Suprapubic skin (tissue), 4 donors: ENCODE results near the gene GDF2.

Experiments used
- CTCF ChIP-seq, 2 donors: fragments of 200-600 bp in 1 of 2; fragments of 450-650 bp in 1 of 2; sonication (generic) in 1 of 2; IDR thresholded peaks; one replicate each; pipeline ENCODE4 v1.5.1; 2016 to 2019; ENCODE audit warnings: antibody characterized with exemption in 2 of 2, mild to moderate bottlenecking in 1 of 2, moderate library complexity in 1 of 2
- EP300 ChIP-seq: sonication (generic); formaldehyde crosslinking; IDR thresholded peaks from one replicate; pipeline ENCODE4 v1.6.1; 2017; ENCODE audit warnings: antibody characterized with exemption
- POLR2A ChIP-seq, 2 donors: fragments of 450-650 bp; IDR thresholded peaks; one replicate each; pipeline ENCODE4 v1.6.1; 2017; ENCODE audit warnings: antibody characterized with exemption in 2 of 2, mild to moderate bottlenecking in 2 of 2, moderate library complexity in 2 of 2
- POLR2AphosphoS5 ChIP-seq, 3 donors: sonication (generic); formaldehyde crosslinking; IDR thresholded peaks; one replicate each; pipeline ENCODE4 v1.6.1; 2017; ENCODE audit warnings: antibody characterized with exemption in 3 of 3

- TF ChIP-seq CTCF (IDR thresholded peaks at IDR 0.05) (no peak), EP300 (no peak), POLR2AphosphoS5 (IDR thresholded peaks at IDR 0.05) (no peak), POLR2A (IDR thresholded peaks at IDR 0.05) (no peak)
Measured at GRCh38 chr10:47296941-47297340, 25.3 kb upstream of the GDF2 start.
